Measurements from ENCODE around the gene ZXDC.

DNA sequence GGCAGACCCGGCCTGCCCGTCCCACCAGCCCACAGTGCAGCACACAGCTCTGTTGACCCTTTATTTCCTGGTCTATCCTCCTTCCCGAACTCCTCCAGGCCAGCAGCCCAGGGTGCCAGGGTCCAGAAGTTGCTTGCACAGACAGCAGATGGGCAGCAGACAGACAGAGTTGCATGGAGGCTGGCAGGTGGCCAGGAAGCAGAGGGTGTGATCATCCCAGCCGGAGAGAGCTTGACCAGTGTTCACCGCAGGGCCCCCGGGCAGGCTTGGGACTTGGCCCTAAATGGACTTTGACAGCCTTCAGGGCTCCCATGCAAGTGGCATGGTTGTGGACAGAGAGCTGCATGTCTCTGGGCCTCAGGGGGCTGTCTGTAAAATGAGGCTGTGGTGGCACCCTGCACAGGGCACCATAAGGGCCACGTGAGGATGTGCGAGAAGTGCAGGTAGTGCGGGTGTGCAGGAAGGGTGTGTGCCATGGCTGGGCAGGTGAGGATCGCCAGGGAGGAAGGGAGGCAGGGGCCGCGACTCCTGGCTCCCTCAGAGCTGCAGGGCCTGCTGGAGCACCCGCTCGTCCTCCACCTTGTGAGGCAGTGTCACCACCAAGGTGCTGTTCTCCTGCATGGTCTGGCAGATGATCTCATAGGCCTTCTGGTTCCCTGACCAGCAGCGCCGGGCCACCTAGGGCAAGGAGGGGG is 6.3 kb upstream of the ZXDC start:
- no peak for TF ChIP-seq CTCF (conservative IDR thresholded peaks at IDR 0.05)
- no peak for TF ChIP-seq ZFX (IDR thresholded peaks at IDR 0.05)

All from C4-2B (cell line).